CD1c-positive myeloid dendritic cell (primary cell): ENCODE data around the gene EHF.

Experiments
- DNase-seq: peaks from one replicate; pipeline ENCODE4 v3.0.0-alpha.2; 2016; ENCODE audit errors: extremely low spot score

EHF gene

DNA sequence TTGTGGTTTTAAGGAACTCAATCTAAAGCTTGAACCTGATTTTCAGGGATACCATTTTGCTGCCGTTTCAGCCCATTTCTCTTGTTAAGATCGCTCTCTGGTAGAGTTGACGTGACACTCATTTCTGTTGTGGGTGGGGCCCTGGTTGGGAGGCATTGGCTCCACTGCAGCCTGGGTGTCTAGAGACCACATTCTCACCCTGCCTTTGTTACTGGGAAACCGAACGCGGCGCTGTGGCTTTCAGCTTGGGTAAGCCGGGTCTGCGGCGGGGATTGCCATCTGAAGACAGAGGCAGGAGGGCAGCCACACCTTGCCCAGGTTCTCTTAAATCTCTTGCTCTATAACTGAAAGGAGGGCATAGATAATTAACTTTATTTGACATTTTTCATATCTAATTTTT lies 3.2 kb downstream of the EHF start:
- DNase-seq, result no peak

GRCh38 chr11:34625576-34625975 lies 4.7 kb downstream of the EHF start:
- no peak for DNase-seq

GRCh38 chr11:34626393-34626792 lies 5.5 kb downstream of the EHF start:
- no peak for DNase-seq

DNA sequence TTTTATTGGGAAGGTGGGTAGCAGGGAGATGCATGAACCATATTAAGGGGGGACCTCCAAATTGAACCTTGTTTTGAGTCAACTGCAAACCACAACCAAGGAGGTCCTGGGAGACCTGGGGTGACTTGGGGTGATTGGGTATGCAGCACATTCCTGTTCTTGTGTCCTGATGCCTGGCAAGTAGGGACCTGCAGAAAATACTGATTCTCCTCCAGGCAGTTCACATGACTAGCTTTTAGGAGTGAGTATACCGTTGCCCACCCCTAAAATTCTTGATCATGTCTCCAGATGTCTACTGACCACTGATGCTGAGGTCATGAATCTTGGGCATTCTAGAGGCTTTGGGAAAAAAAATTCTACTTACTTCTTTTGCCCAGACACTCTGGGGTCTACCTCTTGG lies 6.3 kb downstream of the EHF start:
- DNase-seq, result no peak

DNA sequence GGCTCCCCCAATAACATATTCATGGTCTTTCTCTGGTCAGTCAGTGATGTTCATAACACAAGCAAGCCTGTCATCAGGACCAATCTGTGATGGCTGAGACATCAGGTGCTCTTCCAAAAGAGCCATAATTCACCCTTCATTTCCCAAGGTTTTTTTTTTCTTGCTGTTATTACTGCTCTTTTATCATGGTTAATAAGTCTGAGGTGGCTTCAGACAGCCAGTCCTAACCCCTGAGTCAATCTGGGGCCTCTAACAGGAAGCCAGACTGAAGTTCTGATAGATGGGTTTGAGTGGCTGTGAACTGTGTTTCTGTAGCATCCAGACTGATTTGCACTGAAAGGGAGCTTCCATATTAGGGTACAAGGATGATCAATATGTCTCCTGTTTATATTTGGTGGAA lies 8.8 kb downstream of the EHF start:
- no peak for DNase-seq

DNA sequence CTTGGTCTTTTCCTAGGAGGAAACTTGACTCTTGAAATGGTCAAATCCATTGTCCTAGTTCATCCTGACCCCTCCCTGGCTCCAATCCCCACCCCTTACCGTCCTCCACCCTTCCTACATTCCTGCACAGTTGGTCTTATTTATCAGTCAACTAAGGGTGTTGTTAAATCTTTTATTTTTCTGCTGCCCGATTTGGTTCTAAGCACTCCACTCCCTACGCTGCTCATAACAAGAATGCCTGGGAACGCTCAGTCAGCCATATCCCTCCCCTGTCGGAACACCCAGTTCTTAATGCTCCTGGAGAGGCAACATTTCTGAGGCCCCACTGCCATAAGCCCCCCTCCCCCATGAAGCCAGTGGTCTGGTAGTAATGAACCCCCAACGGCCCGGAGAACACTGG lies 9.7 kb downstream of the EHF start:
- no peak for DNase-seq

DNA sequence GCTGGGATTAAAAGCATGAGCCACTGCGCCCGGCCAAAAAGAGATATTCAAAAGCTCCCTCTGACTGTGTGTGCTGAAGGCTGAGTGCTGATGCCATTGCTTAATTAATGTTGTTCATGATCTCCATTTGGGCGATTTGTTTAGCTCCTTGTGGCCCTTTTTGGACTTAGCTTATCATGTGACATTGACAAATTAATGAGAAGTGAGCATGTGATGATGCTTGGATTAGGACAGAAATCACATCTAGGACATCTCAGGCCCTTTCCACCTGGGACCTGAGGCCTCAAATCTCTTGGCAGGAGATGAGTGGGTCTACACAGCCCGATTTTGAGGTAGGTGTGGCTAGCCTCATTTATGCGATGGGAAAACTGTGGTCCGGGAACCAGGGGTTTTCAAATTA lies 10.4 kb downstream of the EHF start:
- no peak for DNase-seq

GRCh38 chr11:34631737-34632104 lies 10.8 kb downstream of the EHF start:
- no peak for DNase-seq

GRCh38 chr11:34632105-34632791 lies 11.4 kb downstream of the EHF start:
- DNase-seq, result no peak

DNA sequence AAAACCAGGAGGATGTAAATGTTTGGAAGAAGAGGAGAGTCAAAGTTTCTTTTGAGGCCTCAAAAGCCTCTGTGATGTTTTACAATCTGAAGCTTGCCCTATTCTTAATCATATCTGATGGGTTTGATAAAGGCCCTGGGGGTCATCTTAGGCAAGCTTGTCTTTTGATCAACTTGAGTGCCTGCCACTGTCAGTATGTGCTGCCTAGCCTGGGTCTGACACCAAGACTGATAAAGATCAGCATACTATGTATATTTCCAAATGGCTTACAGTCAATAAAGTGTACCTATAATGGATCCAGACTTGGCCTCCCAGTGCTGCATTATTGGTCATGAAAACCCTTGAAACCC lies 12.7 kb downstream of the EHF start:
- no peak for DNase-seq

- peak; percentile 91 for DNase-seq
Observed at GRCh38 chr11:34633990-34634693, 13.2 kb downstream of the EHF start.

DNA sequence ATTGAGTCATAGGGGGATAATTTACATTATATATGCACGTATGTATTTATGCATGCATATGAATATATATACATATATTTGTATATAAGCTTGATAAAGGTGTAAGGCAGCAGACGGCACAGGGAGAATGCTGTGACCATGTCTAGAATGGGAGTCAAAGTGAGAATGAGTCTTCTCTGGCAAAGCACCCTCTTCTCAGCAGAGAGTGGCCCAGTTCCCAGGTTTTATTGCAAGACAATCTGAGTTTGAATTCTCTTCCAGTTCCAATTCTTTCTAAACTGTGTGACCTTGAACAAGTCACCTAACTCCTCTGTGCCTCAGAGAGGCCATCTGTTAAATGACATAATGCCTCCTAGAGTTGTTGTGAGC lies 13.8 kb downstream of the EHF start:
- no peak for DNase-seq

GRCh38 chr11:34636127-34636526 lies 15.2 kb downstream of the EHF start:
- DNase-seq, result no peak

DNA sequence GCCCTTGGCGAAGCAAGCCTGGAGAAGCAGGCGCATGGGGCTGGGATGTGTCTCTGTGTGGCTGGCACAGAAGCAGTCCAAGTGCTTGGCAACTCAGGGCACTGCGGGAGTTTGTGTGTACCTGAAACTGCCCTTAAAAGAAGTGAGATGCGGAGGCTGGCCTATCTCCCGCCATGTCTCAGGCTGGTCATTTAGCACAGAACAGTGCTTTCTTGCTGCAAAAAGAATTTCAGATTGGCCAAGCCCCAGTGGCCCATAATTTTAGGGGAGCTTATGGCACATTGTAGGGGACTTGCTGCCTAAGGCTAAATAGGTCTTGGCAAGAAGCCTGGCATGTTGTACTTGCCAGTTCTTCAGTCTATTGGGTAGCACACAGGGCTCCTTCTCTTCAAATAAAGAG lies 16.4 kb downstream of the EHF start:
- DNase-seq, result no peak

- DNase-seq, result no peak
Observed at GRCh38 chr11:34638897-34639296, 18.0 kb downstream of the EHF start.

GRCh38 chr11:34639545-34639944 lies 18.7 kb downstream of the EHF start:
- no peak for DNase-seq

DNA sequence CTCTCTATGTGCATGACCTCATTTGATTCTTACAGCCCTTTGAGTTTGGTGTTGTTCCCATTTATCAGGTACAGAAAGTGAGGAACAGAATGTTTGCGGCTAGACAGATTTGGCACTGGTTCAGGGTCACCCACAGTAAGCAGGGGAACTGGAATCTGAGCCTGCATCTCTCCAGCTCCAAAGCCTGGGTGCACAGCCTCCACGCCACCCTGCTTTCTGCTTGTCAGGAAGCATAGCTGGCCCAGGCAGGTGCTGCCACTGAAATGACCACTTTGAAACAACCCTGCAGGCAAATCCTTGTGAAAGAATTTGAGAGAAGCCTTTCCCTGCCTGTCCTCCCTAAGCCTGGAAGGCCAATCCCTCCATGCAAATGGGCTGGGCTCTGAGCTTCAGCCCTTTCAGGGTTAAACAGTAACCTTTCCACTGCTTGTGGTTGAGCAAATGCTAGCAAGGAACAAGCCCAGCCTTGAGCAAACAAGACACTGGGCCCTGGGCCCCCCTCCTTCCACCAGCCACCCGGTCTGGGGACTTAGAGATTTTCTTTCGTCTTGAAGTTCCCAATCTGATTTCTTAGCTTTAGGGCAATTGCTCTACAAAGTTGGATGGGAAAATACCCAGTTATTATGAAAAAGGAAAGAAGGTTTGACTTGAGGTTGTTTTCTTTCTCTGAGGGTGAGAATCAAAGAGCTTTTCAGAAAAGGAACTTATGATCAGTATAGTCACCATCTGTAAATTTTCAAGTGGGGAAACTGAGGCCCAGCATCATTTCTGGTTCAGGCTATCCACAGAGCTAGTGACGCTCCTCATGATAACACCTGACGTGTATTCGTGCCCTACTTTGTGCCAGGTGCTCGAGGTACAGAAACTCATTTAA lies 19.4 kb downstream of the EHF start:
- DNase-seq, result no peak

DNA sequence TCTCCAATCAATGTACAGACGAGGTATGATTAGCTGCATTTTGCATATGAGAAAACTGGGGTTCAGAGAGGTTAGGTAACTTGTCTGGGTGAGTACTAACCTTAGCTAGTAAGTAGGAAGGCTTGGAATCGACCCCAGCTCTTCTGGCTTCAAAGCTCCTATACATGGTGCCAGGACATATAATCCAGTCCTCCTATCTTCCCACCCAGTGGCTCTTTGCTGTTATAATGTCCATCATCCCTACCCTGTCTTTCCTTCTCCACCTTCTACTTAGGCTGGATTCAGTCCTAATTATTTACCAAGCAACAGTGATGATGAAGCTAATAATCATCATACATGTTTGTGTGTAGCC lies 20.0 kb downstream of the EHF start:
- no peak for DNase-seq

- no peak for DNase-seq
Observed at GRCh38 chr11:34641456-34641855, 20.6 kb downstream of the EHF start.

- no peak for DNase-seq
Observed at GRCh38 chr11:34642001-34642554, 21.2 kb downstream of the EHF start.

GRCh38 chr11:34642873-34643272 lies 22.0 kb downstream of the EHF start:
- no peak for DNase-seq

DNA sequence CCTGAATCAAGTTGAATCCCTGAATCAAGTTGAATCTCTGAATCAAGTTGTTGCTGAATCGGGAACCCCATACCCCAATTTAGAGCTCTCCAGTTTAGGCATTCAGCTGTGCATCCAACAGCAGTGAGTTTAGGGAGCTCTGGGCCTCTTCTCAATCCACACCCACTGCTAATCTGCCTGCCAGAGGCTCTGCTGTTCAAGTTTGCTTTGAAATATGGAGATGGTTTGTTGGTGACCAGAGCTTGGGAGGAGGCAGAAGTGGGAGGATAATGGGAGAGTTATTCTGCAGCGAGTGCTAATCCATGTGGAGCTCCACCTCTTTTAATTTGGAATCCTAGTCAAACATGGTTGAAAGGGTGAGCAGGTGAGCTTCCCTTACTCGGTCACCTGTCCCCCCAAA lies 22.4 kb downstream of the EHF start:
- DNase-seq, result no peak

GRCh38 chr11:34643846-34644245 lies 23.0 kb downstream of the EHF start:
- DNase-seq, result no peak
